Hematopoietic multipotent progenitor cell treated with erythropoietin and hydrocortisone succinate and interleukin-3 and kit ligand, for 6 days (in vitro differentiated cells): ENCODE data around the gene CORO1A.
"Not testable (repeated sequence)": the region's sequence is repeated elsewhere in the genome, so short reads cannot be mapped to it uniquely, and the experiment has no call there.

Experiments used
- DNase-seq: peaks from one replicate; pipeline ENCODE4 v3.0.0-alpha.2; 2015

CORO1A gene

DNA sequence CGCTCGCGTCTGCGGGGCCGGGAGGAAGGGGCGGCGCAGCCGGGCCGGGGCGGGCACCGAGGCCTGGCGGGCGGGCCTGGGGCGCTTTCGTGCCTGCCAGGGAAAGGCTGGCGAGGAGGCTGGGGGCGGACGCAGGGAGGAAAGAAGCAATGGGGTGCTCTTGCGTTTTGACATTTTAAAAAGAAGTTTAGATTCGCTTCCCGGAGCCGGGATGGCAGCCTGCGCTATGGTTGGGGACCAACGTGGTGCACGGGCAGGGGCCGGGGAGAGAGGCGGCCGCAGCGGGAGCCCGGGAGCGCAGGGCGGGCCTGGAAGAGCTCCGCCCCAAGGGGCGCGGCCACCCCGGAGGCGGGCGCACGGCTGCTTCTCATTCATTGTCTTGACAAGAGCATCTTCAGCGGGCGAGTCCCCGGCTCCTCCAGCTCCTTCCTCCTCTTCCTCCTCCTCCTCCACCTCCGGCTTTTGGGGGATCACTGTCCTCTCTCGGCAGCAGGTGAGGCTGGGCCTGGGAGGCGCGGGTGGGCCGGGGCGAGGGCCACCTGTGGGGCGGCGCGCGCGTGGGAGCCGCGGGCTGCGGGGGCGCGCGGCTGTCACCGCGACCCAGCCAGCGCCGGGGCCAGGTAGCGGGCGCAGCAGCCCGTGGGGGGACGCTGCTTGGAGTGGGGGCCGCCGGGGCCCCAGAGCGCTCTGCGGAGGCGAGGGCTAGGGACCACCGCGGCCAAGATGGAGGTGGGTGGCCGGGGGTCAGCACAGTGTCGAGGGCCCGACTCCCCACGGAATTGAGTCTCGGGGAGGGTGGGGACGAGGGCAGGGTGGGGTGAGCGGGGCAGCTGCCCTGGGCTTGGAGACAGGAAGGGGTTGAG lies at the start of gene CORO1A:
Gene CORO1A (plus strand): TSS at position 370 of the 863 bp plus-strand sequence. CDS start 1,608 bp downstream, outside the sequence.
- peak; percentile 92 for DNase-seq

DNA sequence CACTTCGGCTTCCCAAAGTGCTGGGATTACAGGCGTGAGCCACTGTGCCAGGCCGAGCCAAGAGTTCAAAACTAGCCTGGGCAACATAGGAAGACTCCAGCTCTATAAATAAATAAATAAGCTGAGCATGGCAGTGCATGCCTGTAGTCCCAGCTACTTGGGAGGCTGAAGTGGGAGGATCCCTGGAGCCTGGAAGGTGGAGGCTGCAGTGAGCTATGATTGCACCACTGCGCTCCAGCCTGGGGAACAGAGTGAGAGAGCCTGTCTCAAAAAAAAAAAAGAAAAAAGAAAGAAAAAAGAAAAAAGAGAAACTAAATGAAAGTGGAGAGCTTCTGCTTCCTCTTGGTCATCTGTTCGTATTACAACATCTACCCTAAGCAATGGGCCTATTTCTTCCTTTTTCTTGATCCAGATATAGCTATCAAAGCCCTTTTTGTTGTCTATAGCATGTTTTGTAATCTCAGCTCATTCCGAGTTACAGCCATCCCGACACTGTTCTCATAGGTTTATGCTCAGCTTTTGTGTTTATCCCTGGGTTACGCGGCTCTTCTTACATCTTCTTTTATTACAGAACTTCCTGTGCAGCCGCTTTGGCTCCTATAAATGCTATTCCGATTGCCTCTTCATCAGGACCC lies 46.3 kb upstream of the CORO1A start:
- DNase-seq, result peak; percentile 46

DNA sequence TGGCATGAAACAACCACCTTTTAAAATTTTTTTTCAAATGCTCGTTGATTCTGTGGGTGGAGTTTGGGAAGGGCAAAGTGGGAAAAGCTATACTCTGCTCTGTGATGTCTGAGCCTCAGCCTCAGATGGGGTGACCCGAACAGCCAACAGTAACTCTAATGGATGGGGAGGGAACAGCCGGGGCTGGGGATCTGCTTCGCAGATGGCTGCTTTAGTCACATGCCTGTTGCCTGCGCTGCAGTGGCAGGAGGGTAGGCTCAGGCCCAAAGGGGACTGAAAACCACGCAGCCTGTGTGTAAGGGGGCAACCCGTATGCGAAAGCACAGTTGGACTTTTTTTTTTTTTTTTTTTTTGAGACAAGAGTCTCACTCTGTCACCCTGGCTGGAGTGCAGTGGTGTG lies 45.5 kb upstream of the CORO1A start:
- no peak for DNase-seq

DNA sequence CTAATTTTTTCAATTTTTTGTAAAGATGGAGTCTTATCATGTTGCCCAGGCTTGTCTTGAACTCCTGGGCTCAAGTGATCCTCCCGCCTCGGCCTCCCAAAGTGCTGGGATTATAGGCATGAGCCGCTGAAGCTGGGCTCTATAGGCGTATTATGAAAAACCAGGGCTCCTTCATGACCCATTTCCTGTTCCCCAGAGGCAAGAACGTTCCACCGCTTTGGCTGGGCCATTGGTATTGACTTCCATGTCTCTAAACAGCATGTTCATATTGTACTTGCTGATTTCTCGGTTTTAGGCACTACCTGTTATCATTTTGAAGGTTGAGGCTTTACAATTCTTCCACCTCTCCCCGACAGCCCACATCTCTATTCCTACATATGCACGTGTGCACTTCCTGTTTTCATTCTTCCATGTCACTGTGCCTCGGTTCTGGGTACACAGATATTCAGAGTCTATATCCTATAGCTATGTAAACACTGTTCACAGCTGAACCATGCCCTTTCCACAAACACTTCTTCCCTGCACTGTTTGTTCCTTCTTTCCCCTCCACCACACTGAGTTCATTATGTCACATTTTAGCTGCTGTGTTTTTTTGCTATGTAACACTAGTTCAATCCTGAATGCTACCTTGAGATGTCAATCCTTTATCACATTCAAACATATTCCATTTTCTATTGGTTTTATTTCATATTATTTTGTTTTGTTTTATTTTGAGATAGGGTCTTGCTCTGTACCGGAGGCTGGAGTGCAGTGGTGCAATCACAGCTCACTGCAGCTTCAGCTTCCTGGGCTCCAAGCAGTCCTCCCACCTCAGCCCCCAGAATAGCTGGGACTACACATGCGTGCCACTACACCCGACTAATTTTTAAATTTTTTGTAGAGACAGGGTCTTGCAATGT lies 43.6 kb upstream of the CORO1A start:
- no peak for DNase-seq

DNA sequence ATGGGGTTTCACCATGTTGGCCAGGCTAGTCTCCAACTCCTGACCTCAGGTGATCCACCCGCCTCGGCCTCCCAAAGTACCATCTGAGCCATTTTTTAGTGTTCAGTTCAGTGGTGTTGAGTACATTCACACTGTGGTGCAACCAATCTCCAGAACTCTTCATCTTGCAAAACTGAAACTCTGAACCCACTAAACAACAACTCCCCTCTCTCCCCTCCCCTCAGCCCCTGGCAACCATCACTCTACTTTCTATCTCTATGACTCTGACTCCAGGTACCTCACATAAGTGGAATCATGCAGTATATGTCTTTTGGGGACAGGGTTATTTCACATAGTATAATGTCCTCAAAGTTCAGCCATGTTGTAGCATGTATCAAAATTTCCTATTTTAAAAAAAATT lies 41.7 kb upstream of the CORO1A start:
- no peak for DNase-seq

DNA sequence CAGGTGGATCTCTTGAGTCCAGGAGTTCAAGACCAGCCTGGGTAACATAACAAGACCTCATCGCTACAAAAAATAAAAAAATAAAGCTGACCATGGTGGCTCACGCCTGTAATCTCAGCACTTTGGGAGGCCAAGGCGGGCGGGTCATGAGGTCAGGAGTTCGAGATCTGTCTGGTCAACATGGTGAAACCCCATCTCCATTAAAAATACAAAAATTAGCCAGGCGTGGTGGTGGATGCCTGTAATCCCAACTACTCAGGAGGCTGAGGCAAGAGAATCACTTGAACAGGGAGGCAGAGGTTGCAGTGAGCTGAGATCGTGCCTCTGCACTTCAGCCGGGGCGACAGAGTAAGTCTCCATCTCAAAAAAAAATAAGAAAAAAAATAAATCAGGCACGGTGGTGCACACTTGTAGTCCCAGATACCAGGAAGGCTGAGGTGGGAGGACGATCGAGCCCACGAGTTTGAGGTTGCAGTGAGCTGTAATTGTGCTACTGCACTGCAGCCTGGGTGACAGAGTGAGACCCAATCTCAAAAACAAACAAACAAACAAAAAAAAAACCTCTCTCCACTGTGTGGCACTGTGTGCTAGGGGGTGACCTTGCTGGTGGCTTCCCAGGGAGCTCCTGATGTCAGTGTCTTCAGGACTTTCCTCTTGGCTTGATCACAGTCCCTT lies 40.6 kb upstream of the CORO1A start:
- peak; percentile 58 for DNase-seq

DNA sequence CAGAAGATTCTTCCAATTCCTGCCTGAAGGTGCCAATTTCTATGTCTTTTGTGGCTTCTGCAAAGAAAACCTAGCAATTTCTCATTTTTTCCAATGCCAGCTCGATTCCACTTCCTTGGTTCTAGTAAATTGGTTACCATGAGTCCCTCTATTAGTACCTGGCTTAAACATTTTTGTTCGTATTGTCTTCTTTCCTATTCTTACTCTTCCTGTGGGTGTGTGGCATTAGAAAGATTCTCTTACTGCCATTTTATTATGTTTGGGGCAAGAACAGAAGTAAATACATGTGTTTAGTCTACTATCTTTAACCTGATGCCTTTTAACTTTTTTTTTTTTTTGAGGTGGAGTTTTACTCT lies 40.1 kb upstream of the CORO1A start:
- no peak for DNase-seq

DNA sequence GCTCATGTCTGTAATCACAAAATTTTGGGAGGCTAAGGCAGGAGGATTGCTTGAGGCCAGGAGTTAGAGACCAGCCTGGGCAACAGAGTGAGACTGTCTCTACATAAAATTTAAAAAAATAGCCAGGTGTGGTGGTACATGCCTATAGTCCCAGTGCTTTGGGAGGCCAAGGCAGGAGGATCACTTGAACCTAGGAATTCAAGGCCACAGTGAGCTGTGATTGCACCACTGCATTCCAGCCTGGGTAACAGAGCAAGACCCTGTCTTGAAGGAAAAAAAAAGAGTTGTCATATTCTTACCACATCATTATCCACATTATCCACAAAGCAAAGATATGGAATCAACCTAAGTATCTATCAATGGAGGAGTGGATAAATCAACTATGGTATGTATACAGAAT lies 39.4 kb upstream of the CORO1A start:
- no peak for DNase-seq

DNA sequence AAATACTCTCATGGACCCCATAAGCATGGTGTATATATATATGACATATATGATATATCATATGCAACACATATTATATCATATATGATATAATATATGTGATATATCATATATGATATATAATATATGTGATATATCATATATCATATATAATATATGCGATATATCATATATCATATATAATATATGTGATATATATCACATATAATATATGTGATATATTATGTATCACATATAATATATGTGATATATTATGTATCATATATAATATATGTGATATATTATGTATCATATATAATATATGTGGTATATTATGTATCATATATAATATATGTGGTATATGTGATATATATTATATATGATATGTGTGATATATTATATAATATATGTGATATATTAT lies 38.5 kb upstream of the CORO1A start:
- no peak for DNase-seq

DNA sequence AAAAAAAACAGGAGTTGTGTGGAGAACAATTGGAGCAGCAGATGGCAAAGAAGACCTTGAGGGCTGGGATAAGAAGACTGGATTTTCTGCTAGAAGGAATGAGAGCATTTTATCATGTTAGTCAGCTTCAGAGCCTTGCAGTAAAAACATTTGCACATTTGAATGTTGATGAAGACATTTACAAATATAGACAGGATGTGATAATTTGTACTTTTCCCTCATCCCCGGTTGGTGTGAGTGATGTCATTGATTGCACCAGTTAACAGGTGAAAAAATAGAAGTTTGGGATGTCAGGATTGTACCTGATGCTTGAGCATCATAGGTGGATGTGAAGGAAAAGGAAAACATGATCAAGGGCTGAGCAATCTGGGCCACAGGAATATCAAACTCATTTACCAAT lies 37.7 kb upstream of the CORO1A start:
- DNase-seq, result no peak

DNA sequence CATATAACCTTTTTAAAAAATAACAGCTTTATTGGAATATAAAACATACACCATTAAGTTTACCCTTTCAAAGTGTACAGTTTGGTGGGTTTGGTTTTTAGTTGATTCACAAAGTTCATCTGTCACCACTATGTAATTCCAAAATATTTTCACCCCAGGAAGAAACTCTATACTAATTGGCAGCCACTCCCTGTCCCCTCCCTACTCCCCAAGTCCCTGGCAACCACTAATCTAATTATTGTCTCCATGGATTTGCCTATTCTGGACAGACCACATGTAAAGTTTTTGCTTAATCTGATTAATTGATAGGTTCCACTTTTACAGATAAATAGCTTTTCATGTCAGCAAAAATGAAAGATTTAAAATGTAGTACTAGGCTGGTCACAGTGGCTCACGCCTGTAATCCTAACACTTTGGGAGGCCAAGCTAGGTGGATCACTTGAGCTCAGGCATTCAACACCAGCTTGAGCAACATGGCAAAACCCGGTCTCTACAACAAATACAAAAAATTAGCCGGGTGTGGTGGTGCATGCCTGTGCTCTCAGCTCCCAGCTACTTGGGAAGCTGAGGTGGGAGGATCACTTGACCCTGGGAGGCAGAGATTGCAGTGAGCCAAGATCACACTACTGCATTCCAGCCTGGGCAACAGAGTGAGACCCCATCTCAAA lies 35.4 kb upstream of the CORO1A start:
- no peak for DNase-seq

DNA sequence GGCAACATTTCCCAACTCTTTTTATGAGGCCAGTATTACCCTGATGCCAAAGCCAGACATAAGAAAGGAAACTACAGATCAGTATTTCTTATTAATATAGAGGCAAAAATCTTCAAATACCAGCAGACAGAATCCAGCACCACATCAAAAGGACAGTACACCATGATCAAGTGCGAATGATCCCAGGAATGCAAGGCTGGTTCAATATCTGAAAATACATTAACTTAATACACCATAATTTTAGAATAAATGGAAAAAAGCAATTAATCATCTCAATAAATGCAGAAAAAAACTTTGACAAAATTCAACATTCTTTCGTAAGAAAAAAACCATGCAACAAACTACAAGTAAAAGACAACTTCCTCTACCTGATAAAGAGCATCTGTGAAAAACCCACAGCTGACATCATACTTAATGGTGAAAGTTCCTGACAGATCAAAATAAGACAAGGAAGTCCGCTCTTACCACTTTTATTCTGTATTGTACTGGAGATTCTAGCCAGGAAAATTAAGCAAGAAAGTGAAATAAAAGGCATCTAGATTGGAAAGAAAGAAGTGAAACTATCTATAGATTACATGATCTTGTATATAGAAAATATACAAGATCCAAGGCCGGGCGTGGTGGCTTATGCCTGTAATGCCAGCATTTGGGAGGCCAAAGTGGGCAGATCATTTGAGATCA lies 34.0 kb upstream of the CORO1A start:
- no peak for DNase-seq

DNA sequence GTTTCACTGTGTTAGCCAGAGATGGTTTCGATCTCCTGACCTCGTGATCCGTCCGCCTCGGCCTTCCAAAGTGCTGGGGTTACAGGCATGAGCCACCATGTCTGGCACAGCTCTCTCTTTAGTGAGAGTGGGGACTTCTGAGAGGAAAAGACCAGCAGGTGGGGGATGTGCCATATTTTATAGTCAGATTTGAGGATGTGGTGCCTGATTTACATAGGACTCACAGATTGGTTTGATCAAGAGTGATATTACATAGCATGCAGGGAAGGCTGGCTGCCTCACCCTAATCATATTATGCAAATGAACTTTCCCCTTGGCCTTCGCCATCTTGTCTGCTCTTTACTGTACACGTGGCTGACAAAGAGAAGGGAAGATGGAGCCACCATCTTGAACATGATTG lies 32.3 kb upstream of the CORO1A start:
- DNase-seq, result no peak

DNA sequence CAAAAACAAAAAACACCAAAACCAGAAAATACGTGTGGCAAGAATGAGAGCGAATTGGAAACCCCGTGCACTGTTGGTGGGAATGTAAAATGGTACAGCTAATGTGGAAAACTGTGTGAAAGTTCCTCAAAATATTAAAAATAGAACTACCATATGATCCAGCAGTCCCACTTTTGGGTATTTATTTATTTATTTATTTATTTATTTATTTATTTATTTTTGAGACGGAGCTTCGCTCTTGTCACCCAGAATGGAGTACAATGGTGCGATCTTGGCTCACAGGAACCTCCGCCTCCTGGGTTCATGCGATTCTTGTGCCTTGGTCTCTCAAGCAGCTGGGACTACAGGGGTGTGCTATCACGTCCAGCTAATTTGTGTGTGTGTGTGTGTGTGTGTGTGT lies 30.9 kb upstream of the CORO1A start:
- DNase-seq, result no peak

DNA sequence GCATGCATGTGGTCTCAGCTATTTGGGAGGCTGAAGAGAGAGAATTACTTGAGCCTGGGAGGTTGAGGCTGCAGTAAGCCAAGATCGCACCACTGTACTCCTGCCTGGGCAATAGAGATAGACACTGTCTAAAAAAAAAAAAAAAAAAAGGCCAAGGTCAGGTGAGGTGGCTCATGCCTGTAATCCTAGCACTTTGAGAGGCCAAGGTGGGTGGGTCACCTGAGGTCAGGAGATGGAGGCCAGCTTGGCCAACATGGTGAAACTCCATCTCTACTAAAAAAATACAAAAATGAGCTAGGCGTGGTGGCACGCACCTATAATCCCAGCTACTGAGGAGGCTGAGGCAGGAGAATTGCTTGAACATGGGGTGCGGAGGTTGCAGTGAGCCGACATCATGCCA lies 28.2 kb upstream of the CORO1A start:
- DNase-seq, result no peak

DNA sequence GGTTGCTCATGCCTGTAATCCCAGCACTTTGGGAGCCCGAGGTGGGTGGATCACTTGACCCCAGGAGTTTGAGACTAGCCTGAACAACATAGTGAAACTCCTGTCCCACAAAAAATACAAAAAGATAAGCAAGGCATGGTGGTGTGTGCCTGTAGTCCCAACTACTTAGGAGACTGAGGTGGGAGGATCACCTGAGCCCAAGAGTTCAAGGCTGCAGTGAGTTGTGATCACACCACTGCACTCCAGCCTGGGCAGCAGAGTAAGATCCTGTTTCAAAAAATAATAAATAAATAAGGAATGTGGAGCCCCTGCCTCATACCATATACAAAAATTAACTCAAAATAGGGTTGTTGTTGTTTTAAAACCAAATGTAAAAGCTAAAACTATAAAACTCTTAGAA lies 26.2 kb upstream of the CORO1A start:
- no peak for DNase-seq

DNA sequence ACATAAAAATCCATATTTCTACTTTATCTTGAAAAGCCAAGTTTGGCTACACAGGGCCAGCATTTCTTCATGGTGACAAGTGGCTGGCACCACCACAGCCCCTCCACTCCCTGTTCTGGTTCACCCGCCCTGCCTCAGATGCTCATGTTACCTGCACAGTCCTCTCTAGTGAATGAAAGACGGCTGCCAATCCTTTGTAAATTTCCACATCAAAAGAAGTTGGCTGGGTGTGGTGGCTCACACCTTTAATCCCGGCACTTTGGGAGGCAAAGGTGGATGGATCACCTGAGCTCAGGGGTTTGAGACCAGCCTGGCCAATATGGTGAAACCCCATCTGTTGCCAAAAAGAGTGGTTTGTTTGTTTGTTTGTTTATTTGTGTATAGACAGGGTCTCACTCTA lies 19.9 kb upstream of the CORO1A start:
- DNase-seq, result no peak

DNA sequence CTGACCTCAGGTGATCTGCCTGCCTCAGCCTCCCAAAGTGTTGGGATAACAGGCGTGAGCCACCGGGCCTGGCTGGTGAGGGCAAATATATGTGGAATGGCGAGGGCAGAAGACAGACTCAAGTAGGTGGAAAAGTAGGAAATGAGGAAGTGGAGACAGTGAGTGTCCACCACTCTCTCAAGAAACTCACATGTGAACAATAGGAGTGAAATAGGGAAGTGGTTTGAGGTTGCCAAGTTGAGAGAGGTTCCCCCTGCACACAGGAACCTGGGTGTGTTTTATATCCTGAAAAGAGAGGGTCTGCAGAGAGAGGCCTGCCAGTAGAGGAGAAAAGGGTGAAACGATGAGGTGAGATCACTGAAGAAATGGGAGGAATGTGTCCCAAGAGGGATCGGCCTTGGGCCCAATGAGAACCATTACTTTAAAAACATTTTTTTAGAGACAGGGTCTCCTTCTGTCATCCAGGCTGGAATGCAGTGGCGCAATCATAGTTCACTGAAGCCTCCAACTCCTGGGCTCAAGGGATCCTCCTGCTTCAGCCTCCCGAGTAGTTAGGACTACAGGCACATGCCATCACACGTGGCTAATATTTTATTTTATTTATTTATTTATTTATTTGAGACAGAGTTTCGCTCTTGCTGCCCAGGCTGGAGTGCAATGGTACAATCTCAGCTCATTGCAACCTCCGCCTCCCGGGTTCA lies 17.1 kb upstream of the CORO1A start:
- peak; percentile 80 for DNase-seq

DNA sequence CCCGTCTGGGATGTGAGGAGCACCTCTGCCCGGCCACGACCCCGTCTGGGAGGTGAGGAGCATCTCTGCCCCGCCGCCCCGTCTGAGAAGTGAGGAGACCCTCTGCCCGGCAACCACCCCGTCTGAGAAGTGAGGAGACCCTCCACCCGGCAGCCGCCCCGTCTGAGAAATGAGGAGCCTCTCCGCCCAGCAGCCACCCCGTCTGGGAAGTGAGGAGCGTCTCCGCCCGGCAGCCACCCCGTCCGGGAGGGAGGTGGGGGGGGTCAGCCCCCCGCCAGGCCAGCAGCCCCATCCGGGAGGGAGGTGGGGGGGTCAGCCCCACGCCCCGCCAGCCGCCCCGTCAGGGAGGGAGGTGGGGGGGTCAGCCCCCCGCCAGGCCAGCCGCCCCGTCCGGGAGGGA lies 14.7 kb upstream of the CORO1A start:
- not testable (repeated sequence) for DNase-seq

DNA sequence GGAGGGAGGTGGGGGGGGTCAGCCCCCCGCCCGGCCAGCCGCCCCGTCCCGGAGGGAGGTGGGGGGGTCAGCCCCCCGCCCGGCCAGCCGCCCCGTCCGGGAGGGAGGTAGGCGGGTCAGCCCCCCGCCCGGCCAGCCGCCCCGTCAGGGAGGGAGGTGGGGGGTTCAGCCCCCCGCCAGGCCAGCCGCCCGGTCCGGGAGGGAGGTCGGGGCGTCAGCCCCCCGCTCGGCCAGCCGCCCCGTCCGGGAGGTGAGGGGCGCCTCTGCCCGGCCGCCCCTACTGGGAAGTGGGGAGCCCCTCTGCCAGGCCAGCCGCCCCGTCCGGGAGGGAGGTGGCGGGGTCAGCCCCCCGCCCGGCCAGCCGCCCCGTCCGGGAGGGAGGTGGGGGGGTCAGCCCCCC lies 14.0 kb upstream of the CORO1A start:
- DNase-seq, result not testable (repeated sequence)

DNA sequence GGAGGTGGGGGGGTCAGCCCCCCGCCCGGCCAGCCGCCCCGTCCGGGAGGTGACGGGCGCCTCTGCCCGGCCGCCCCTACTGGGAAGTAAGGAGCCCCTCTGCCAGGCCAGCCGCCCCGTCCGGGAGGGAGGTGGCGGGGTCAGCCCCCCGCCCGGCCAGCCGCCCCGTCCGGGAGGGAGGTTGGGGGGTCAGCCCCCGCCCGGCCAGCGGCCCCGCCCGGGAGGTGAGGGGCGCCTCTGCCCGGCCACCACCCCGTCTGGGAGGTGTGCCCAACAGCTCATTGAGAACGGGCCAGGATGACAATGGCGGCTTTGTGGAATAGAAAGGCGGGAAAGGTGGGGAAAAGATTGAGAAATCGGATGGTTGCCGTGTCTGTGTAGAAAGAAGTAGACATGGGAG lies 13.3 kb upstream of the CORO1A start:
- not testable (repeated sequence) for DNase-seq
